IPS DF 6.9 (cell line): ENCODE measurements around the gene GPR153.

Source experiments
- DNase-seq: peaks from one replicate; pipeline ENCODE4 v3.0.0-alpha.2; 2013; ENCODE audit warnings: low read depth, low spot score
- H3K27ac ChIP-seq: one replicate; pipeline ENCODE4 v1.5.1; 2013; ENCODE audit warnings: low read length, control low read depth
- H3K27me3 ChIP-seq: 2 replicates; pipeline ENCODE4 v1.6.1; 2013; ENCODE audit warnings: mild to moderate bottlenecking, low read length; ENCODE audit not compliant: control insufficient read depth, insufficient read depth
- H3K36me3 ChIP-seq: 2 replicates; pipeline ENCODE4 v1.6.1; 2013; ENCODE audit warnings: low read length; ENCODE audit not compliant: control insufficient read depth, insufficient read depth
- H3K4me1 ChIP-seq: 2 replicates; pipeline ENCODE4 v1.6.1; 2013; ENCODE audit warnings: low read length; ENCODE audit not compliant: control insufficient read depth, insufficient read depth
- H3K4me3 ChIP-seq: 2 replicates; pipeline ENCODE4 v1.5.1; 2013; ENCODE audit warnings: mild to moderate bottlenecking, low read length
- H3K9me3 ChIP-seq: 2 replicates; pipeline ENCODE4 v1.6.1; 2013; ENCODE audit warnings: low read length, inconsistent platforms; ENCODE audit not compliant: control insufficient read depth, insufficient read depth
- WGBS: extraction: QIAGEN DNeasy Blood & Tissue Kit; methylation state at CpG from one replicate; pipeline ENCODE4 v1.1.7; 2013; ENCODE audit warnings: mixed read lengths, missing lambda C conversion rate; ENCODE audit not compliant: insufficient read length, insufficient coverage; 5-methylcytosine and 5-hydroxymethylcytosine counted together

The GPR153 gene

DNA sequence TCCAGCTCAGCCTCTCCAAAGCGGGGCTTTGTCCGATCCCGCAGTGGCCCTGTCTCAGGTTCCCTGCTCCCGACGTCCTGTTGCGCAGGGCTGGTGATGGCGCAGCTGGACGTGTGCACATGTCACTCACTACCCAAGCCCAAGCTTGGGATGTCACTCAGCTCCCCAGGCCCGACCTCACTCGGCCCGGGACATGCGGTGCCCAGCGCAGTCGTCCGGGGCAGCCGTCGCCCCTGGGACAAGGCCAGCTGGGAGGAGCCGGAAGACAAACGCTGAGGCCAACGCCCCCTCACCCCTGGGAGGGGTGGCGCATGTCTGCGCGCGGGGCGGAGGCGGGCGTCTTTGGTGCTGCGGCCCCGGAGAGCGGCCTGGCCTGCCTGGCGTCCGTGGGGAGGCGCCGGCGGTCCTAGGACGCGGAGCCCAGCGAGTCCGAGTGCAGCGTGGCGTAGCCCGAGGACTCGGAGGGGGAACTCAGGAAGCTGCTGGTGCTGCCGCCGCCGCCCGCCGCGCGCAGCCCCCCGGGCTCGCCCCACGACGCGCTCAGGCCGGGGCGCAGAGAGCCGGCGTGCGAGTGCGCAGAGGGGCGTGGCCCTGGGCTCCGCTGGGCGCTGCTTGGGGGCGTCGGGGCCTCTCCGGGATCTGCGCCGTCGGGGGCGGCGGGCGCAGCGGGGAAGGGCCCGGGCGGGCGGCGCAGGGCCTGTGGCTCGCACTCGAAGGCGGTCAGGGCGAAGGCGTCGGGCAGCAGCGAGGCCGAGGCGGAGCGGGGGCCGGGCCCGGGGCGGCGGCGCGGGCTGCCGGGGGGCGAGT lies 11.8 kb downstream of the GPR153 start:
- no peaks in the 10 kb centered on the region for H3K36me3 ChIP-seq
- peaks cover 17% of the 10 kb centered on the region for H3K27me3 ChIP-seq
- H3K4me3 ChIP-seq, result peak overlapping the region; percentile 16; the same call in 1 of the 2 replicates
- no peaks in the 10 kb centered on the region for H3K9me3 ChIP-seq
- H3K4me1 ChIP-seq, result peaks cover 7% of the 10 kb centered on the region
- WGBS, result no CpG with 5 or more reads among the region's 96 CpGs
- no peak overlapping the region for H3K27ac ChIP-seq
- no peak for DNase-seq

- peaks cover 17% of the 10 kb centered on the region for H3K27me3 ChIP-seq
Measured at GRCh38 chr1:6248161-6248776, 12.6 kb downstream of the GPR153 start.

DNA sequence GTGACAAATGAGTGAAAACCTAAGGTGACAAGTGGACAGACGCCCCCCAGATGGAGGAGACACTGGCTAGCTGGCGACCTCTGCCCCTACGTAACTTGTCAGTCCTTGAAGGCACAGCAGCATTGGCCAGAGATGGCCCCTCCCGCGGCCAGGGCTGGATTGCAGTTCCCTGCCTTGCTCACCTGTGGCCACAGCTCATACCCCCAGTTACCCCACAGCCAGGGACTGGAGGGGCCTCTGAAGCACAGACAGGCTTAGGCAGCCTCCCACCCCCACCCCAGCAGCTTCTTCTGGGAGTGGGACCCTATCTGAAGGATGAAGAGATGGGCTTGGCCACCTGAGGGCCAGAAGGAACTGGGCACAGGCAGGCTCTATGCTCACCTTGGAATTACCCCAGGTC lies 13.2 kb downstream of the GPR153 start:
- peaks cover 17% of the 10 kb centered on the region for H3K27me3 ChIP-seq
- H3K4me1 ChIP-seq, result peaks cover 15% of the 10 kb centered on the region
- H3K36me3 ChIP-seq, result no peaks in the 10 kb centered on the region
- H3K9me3 ChIP-seq, result no peaks in the 10 kb centered on the region
- no peak overlapping the region for H3K4me3 ChIP-seq
- no peak for DNase-seq
- H3K27ac ChIP-seq, result no peak overlapping the region
- no CpG with 5 or more reads among the region's 5 CpGs for WGBS

More at GRCh38 chr1:6248161-6248776, 12.6 kb downstream of the GPR153 start:
- no CpG with 5 or more reads among the region's 14 CpGs for WGBS
- H3K9me3 ChIP-seq, result no peaks in the 10 kb centered on the region
- no peak overlapping the region for H3K27ac ChIP-seq
- DNase-seq, result no peak
- peaks cover 11% of the 10 kb centered on the region for H3K4me1 ChIP-seq
- no peak overlapping the region for H3K4me3 ChIP-seq
- H3K36me3 ChIP-seq, result no peaks in the 10 kb centered on the region

- H3K9me3 ChIP-seq, result no peaks in the 10 kb centered on the region
- H3K4me1 ChIP-seq, result peaks cover 15% of the 10 kb centered on the region
- H3K36me3 ChIP-seq, result no peaks in the 10 kb centered on the region
- no CpG with 5 or more reads among the region's 30 CpGs for WGBS
- peaks cover 17% of the 10 kb centered on the region for H3K27me3 ChIP-seq
- H3K4me3 ChIP-seq, result peak overlapping the region; percentile 73; the same call in 1 of the 2 replicates
- DNase-seq, result no peak
- no peak overlapping the region for H3K27ac ChIP-seq
Measured at GRCh38 chr1:6246497-6247467, 14.1 kb downstream of the GPR153 start.

- no peaks in the 10 kb centered on the region for H3K36me3 ChIP-seq
- H3K4me3 ChIP-seq, result peak overlapping the region; percentile 73; the same call in 1 of the 2 replicates
- peaks cover 15% of the 10 kb centered on the region for H3K27me3 ChIP-seq
Measured at GRCh38 chr1:6245869-6246496, 14.9 kb downstream of the GPR153 start.

DNA sequence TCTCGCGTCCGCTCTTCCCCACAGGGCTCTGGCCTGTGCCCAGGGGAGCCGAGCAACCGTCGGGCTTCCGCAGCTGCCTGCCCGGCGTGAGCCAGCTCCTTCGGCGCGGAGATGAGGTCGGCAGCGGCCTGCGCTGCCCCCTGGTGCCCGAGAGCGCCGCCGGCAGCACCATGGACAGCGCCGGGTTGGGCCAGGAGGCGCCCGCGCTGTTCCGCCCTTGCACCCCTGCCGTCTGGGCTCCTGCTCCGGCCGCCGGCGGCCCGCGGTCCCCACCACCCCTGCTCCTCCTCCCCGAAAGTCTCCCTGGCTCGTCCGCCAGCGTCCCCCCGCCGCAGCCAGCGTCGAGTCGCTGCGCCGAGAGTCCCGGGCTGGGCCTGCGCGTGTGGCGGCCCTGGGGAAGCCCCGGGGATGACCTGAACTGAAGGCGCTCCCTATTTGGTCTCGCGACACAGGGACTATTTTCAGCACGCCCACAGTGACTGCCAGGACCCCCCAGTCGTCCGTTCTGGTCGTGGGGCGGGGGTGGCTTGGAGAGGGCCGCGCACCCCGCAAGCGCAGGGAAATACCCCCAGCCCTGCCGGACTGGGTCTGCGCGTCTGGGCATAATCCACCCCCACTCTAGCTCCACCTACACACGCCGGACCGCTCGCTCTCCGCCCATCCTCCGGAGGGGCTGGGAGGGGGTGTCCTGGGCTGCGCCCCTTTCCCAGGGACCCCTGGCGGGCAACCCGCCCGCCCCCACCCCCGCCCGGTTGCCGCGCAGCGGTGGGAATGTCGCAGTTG lies 15.6 kb downstream of the GPR153 start:
- no peaks in the 10 kb centered on the region for H3K36me3 ChIP-seq
- H3K4me3 ChIP-seq, result peak overlapping the region; percentile 73; the same call in 1 of the 2 replicates
- peaks cover 22% of the 10 kb centered on the region for H3K4me1 ChIP-seq
- peaks cover 10% of the 10 kb centered on the region for H3K27me3 ChIP-seq
- H3K27ac ChIP-seq, result no peak overlapping the region
- DNase-seq, result no peak
- H3K9me3 ChIP-seq, result no peaks in the 10 kb centered on the region
- no CpG with 5 or more reads among the region's 79 CpGs for WGBS

More at GRCh38 chr1:6245869-6246496, 14.9 kb downstream of the GPR153 start:
- Histone ChIP-seq H3K9me3 (no peaks in the 10 kb centered on the region), H3K4me1 (peaks cover 21% of the 10 kb centered on the region), H3K27ac (no peak overlapping the region)
- no peak for DNase-seq
- WGBS, result no CpG with 5 or more reads among the region's 49 CpGs

- H3K27ac ChIP-seq, result no peak overlapping the region
- no peaks in the 10 kb centered on the region for H3K36me3 ChIP-seq
- no peaks in the 10 kb centered on the region for H3K9me3 ChIP-seq
- DNase-seq, result no peak
- H3K27me3 ChIP-seq, result peaks cover 5% of the 10 kb centered on the region; the same call in 1 of the 2 replicates
- WGBS, result no CpG with 5 or more reads among the region's 24 CpGs
- peaks cover 19% of the 10 kb centered on the region for H3K4me1 ChIP-seq
- H3K4me3 ChIP-seq, result peak overlapping the region; percentile 73
Measured at GRCh38 chr1:6244401-6245049, 16.4 kb downstream of the GPR153 start.

- H3K4me3 ChIP-seq, result peak within 1 kb of the TSS; percentile 73
- no peak within 1 kb of the TSS for H3K27ac ChIP-seq
- H3K4me1 ChIP-seq, result peaks cover 19% of the 10 kb centered on the region
- DNase-seq, result no peak
- WGBS, result no CpG with 5 or more reads among the region's 16 CpGs
- peaks cover 5% of the 10 kb centered on the region; the same call in 1 of the 2 replicates for H3K27me3 ChIP-seq
- H3K9me3 ChIP-seq, result no peaks in the 10 kb centered on the region
- no peaks in the 10 kb centered on the region for H3K36me3 ChIP-seq
Measured at GRCh38 chr1:6243993-6244392, 16.9 kb downstream of the GPR153 start, which contains the start of gene HES3. HES3 (plus strand) TSS chr1:6244179; CDS start chr1:6244366, 187 bp downstream.
